Tracheal epithelial cell (primary cell): ENCODE results near the gene TLE6. TPM values are rescaled to one million over a fixed set of nuclear protein-coding genes. Genes with fewer than 3 reads are reported as not detected.

Experiments used
- total RNA-seq: library from RNA; depleted of rRNA; stranded (reverse); fragments of >200 nt; gene quantifications from 2 replicates; pipeline ENCODE4 v1.2.1, GENCODE V29; 2014

Gene TLE6
- 1.2 TPM in 1 of 2 replicates, not detected in the other for total RNA-seq

DNA sequence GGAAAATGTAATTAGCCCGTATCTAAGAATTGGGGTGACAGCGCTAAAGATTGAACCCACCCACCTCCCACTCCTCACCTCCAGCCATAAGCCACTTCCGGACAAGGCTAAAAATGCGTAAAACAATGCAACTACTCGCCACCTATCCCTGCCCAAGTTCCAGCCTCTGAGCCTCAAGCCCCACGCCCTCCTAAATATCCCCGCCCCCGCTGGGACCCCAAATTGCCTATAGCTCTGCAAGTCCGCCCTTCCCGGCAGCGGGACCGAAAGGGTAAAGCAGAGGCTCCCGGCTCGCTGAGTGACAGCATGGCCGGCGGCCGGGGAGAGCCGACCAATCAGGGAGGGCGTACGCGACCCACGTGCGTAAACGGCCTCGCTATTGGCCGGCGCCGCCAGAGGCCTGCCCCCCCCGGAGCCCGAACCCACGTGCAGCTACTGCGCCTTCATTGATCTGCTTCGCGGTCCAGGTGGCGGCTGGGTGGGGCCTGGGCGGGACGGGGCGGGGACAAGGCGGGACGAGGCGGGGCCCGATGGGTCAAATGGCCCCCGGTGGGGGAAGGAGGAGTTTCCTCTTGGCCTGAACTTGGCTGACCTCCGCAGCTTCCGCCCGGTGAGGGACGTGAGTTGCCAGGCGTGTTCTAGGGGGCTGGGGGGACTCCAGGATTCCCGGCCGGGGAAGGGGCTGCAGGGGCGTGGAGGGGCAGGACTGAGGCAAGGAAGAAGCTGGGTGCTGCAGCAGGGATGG lies at the start of gene TLE6:
Gene TLE6, plus strand, starts transcription at position 564 of the 745 bp plus-strand sequence. CDS start 670 bp downstream, outside the sequence.

DNA sequence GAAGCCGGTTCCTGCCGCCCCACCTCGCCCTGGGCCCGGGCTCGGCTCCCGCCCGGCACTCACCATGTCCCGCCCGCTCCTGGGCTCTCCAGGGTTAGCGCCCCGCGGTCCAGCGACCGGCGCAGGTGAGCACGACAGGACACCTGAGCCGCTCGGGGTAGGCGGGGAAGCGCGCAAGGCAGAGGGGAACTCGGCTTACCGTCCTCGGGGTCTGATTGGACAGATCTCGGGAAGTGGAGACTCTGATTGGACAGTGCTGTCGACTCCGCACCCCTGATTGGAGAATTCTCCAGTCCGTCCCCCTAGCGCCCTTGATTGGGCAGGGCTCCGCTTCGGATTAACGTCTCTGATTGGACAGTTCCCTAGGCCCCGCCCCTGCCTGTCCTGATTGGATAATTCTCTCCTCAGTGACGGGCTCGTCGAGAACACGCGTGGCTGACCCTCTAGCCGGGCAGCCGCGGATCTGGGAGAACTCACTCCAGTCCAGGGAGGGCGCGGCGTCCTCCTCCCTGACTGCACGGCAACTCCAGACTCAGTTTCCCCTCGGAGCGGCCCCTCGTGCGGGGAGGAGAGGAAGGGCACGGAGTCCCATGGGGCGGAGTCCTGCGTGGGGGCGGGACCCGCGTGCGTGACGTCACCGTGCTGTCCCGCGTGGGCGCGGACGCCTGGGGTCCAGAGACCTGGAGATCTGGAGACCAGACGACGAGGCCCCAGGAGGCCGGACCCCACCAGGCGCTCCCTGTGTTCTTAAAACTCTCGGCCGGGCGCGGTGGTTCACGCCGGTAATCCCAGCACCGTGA lies 32.4 kb upstream of the TLE6 start, which contains the start of gene ZNF77:
Gene ZNF77, minus strand, starts transcription at position 197 of the 800 bp plus-strand sequence. Its CDS starts 131 bp downstream, at position 66.

DNA sequence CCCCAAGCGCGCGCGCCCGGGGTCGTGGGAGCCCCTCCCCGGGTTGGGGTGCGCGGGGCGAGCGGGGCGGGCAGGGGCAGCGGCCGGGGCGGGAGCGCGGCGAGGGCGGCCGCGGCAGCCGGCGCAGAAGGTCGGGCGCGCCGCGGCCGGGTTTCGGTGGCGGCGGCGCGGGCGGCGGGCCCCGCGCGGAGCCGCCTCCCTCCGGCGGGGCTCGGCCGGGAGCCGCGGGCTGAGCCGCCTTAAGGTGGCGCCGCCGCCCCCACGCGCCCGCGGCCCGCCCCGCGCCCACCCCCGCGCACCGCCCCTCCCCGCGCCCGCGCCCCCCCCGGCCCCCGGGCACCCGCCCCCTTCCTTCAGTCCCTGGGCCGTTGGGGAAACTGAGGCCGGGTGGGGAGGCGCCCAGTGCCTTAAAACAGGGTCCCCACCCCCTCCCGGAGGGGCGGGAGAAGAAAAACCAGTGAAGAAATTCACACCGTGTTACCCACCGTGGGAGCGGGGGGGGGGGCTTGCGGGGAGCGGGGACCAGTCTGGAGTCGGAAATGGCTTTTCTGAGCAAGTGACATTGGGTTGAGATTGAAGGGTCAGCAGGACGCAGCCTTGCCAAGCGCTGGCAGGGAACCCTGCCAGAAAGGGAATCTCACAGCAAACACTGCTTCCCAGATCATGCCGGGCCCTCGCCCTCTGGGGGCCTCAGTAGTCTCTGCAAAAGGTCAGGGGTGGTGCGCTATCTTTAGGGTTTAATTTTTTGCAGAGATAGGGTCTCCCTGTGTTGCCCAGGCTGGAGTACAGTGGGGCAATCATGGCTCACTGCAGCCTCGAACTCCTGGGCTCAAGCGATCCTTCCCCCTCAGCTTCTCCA lies 51.9 kb downstream of the TLE6 start, which contains the start of gene TLE2:
Gene TLE2, minus strand, starts transcription at position 216 of the 859 bp plus-strand sequence. CDS start 376 bp downstream, outside the sequence.

Other genes with a start within 250 kb of the TLE6 start
- 26.4 and 45.8 TPM in 2 replicates for gene SLC39A3, start 237.5 kb upstream of the TLE6 start, total RNA-seq
- 30.9 and 34.0 TPM in 2 replicates for gene SGTA, start 194.3 kb upstream of the TLE6 start, total RNA-seq
- gene THOP1, start 192.1 kb upstream of the TLE6 start, total RNA-seq = 55.4 and 80.2 TPM in 2 replicates
- 3.6 and 4.0 TPM in 2 replicates for gene ZNF554, start 157.7 kb upstream of the TLE6 start, total RNA-seq
- 3.6 and 5.1 TPM in 2 replicates for gene ZNF555, start 136.1 kb upstream of the TLE6 start, total RNA-seq
- 0.24 and 1.3 TPM in 2 replicates for gene ZNF556, start 110.2 kb upstream of the TLE6 start, total RNA-seq
- gene ZNF57, start 76.6 kb upstream of the TLE6 start, total RNA-seq = 9.6 and 12.6 TPM in 2 replicates
- gene ZNF77, start 32.6 kb upstream of the TLE6 start, total RNA-seq = 4.0 and 4.3 TPM in 2 replicates
- gene TLE2, start 51.7 kb downstream of the TLE6 start, total RNA-seq = 1.4 and 2.6 TPM in 2 replicates
- gene TLE5, start 84.9 kb downstream of the TLE6 start, total RNA-seq = 94.2 and 123 TPM in 2 replicates
- 44.3 and 63.6 TPM in 2 replicates for gene GNA11, start 116.8 kb downstream of the TLE6 start, total RNA-seq
- gene GNA15, start 158.5 kb downstream of the TLE6 start, total RNA-seq = 98.0 and 207 TPM in 2 replicates
- 0.24 and 0.85 TPM in 2 replicates for gene S1PR4, start 201.2 kb downstream of the TLE6 start, total RNA-seq
- 50.7 and 64.1 TPM in 2 replicates for gene NCLN, start 208.4 kb downstream of the TLE6 start, total RNA-seq
- gene CELF5, start 247.1 kb downstream of the TLE6 start, total RNA-seq = under 0.01 TPM in 1 of 2 replicates, not detected in the other